B cell (primary cell): ENCODE results near the gene ACTRT3. TPM values are rescaled to one million over a fixed set of nuclear protein-coding genes. Genes with fewer than 3 reads are reported as not detected.

ENCODE experiments used
- ATAC-seq: fragments of 200-7000 bp; cut with Tn5 transposase; one replicate; pipeline ENCODE4 v1.10.0; 2021; ENCODE audit warnings: low read depth, mild to moderate bottlenecking, moderate number of reproducible peaks, moderate library complexity
- CTCF ChIA-PET: fragments of 350-600 bp; sonication (Branson Sonifier 250); formaldehyde crosslinking; loops from one replicate; lab custom pipeline; 2021; ENCODE audit warnings: antibody characterized with exemption, inconsistent platforms; lab: Charles Lee
- POLR2A ChIA-PET: fragments of 350-600 bp; sonication (Branson Sonifier 250); formaldehyde crosslinking; loops from one replicate; lab custom pipeline; 2021; ENCODE audit warnings: antibody characterized with exemption; lab: Charles Lee
- DNase-seq: peaks from one replicate; pipeline ENCODE4 v3.0.0; 2013
- H2AFZ ChIP-seq: 2 replicates; pipeline ENCODE4 v1.6.1; 2012; ENCODE audit warnings: mild to moderate bottlenecking, low read depth, low read length; ENCODE audit not compliant: insufficient read depth, poor library complexity, severe bottlenecking
- H3K27ac ChIP-seq, 2 donors: 1 replicate in 1 of 2; 2 replicates in 1 of 2; pipeline ENCODE4 v1.5.1; 2012 to 2013; ENCODE audit warnings: low read length in 2 of 2, mild to moderate bottlenecking in 2 of 2, moderate library complexity in 1 of 2
- H3K27me3 ChIP-seq, 4 experiments: fragments of 200-600 bp in 1 of 4; sonication (generic) in 1 of 4; replicated peaks in 1 of 4; 1 replicate in 2 of 4; 2 replicates in 2 of 4; pipeline versions ENCODE4 v1.6.1 to v1.7.0; 2013 to 2016; ENCODE audit warnings: low read length in 3 of 4, mild to moderate bottlenecking in 2 of 4, mixed read lengths in 1 of 4, moderate library complexity in 1 of 4; ENCODE audit not compliant: insufficient read depth in 4 of 4, control insufficient read depth in 3 of 4; ENCODE audit errors: control extremely low read depth in 1 of 4
- H3K36me3 ChIP-seq, 2 experiments: replicated peaks in 1 of 2; 1 replicate in 1 of 2; 2 replicates in 1 of 2; pipeline versions ENCODE4 v1.6.1 to v1.7.1; 2013; ENCODE audit warnings: low read length in 1 of 2; ENCODE audit not compliant: insufficient read depth in 2 of 2, control insufficient read depth in 1 of 2; ENCODE audit errors: control extremely low read depth in 1 of 2, extremely low read depth in 1 of 2
- H3K4me1 ChIP-seq, 2 donors: fragments of 200-600 bp in 1 of 2; sonication (generic) in 1 of 2; 1 replicate in 1 of 2; 2 replicates in 1 of 2; pipeline versions ENCODE4 v1.5.1 to v1.6.1; 2013 to 2017; ENCODE audit warnings: low read length in 2 of 2; ENCODE audit not compliant: control insufficient read depth in 2 of 2, insufficient read depth in 2 of 2
- H3K4me2 ChIP-seq: replicated peaks from 2 replicates; pipeline ENCODE3; 2012; ENCODE audit warnings: mild to moderate bottlenecking, low read depth, low read length; ENCODE audit not compliant: poor library complexity, severe bottlenecking
- H3K4me3 ChIP-seq, 5 experiments: fragments of 200-600 bp in 1 of 5; sonication (generic) in 1 of 5; 1 replicate in 3 of 5; 2 replicates in 2 of 5; pipeline versions ENCODE4 v1.5.1 to v1.7.0; 2011 to 2016; ENCODE audit warnings: low read length in 4 of 5, mild to moderate bottlenecking in 4 of 5, low read depth in 2 of 5, control low read depth in 1 of 5, moderate library complexity in 1 of 5; ENCODE audit not compliant: insufficient read depth in 1 of 5; ENCODE audit errors: control extremely low read depth in 1 of 5, extremely low read depth in 1 of 5
- H3K79me2 ChIP-seq: fragments of 200-600 bp; sonication (generic); one replicate; pipeline ENCODE4 v1.6.0; 2016; ENCODE audit warnings: low read length; ENCODE audit not compliant: control insufficient read depth, insufficient read depth
- H3K9ac ChIP-seq: fragments of 200-600 bp; sonication (generic); 2 replicates; pipeline ENCODE4 v1.6.1; 2017; ENCODE audit warnings: mild to moderate bottlenecking, low read length, moderate library complexity
- H3K9me3 ChIP-seq, 3 donors: one replicate each; pipeline versions ENCODE4 v1.6.1 to v1.7.1; 2013; ENCODE audit warnings: low read length in 2 of 3; ENCODE audit not compliant: control insufficient read depth in 2 of 3, insufficient read depth in 1 of 3; ENCODE audit errors: control extremely low read depth in 1 of 3
- H4K20me1 ChIP-seq: 2 replicates; pipeline ENCODE4 v1.6.0; 2012; ENCODE audit warnings: mild to moderate bottlenecking, low read length; ENCODE audit not compliant: insufficient read depth, control insufficient read depth, poor library complexity, severe bottlenecking
- H3K27ac Mint-ChIP-seq: one replicate; pipeline ENCODE4 v1.8.0; 2021; ENCODE audit warnings: mixed read lengths
- H3K27me3 Mint-ChIP-seq: one replicate; pipeline ENCODE4 v1.8.0; 2021; ENCODE audit warnings: mixed read lengths
- H3K4me1 Mint-ChIP-seq: one replicate; pipeline ENCODE4 v1.8.0; 2021; ENCODE audit warnings: mixed read lengths
- H3K4me3 Mint-ChIP-seq: one replicate; pipeline ENCODE4 v1.8.0; 2021; ENCODE audit warnings: mixed read lengths
- H3K9me3 Mint-ChIP-seq: one replicate; pipeline ENCODE4 v1.8.0; 2022; ENCODE audit warnings: mixed read lengths; ENCODE audit not compliant: insufficient read depth
- CTCF ChIP-seq: fragments of 200-600 bp; IDR thresholded peaks from one replicate; pipeline ENCODE4 v1.8.0; 2022; ENCODE audit warnings: antibody characterized with exemption, mild to moderate bottlenecking
- EZH2 ChIP-seq: IDR thresholded peaks from 2 replicates; pipeline ENCODE4 v1.6.1; 2012; ENCODE audit warnings: borderline replicate concordance, low read depth, mild to moderate bottlenecking, moderate library complexity, low read length; ENCODE audit not compliant: insufficient read depth, poor library complexity, severe bottlenecking
- WGBS: methylation state at CpG from one replicate; pipeline ENCODE4 v1.1.5; 2013; ENCODE audit warnings: missing lambda C conversion rate; ENCODE audit not compliant: insufficient coverage; 5-methylcytosine and 5-hydroxymethylcytosine counted together
- intact Hi-C: fragments of 100-400 bp; cut with micrococcal nuclease; formaldehyde crosslinking; loops from one replicate; pipeline ENCODE4 v1.10.0; 2022
- polyA plus RNA-seq: library from polyadenylated mRNA; depleted of rRNA; stranded (reverse); fragments of >200 nt; gene quantifications from 2 replicates; pipeline ENCODE4 v1.2.3, GENCODE V29; 2012
- total RNA-seq, 2 donors: library from RNA; stranded (reverse); fragments of 120-200 nt in 1 of 2; gene quantifications; 1 replicate in 1 of 2; 2 replicates in 1 of 2; pipeline versions ENCODE4 v1.2.3 to v1.2.4, GENCODE V29; 2013 to 2022

The ACTRT3 gene
- total and polyA plus RNA-seq, 2 donors (not counting 1 experiment from before 2014, with no cell fraction given) = 0.18 to 0.37 TPM

GRCh38 chr3:169758359-169758994 lies 10.9 kb downstream of the ACTRT3 start:
- Mint-ChIP-seq H3K27ac (no peak overlapping the region), H3K27me3 (peaks cover 5% of the 10 kb centered on the region), H3K9me3 (no peaks in the 10 kb centered on the region), H3K4me1 (peaks cover 8% of the 10 kb centered on the region), H3K4me3 (no peak overlapping the region)
- H3K36me3 ChIP-seq = no peaks in the 10 kb centered on the region
- intact Hi-C loops = no loop called here
- ATAC-seq (no peak), DNase-seq (no peak)
- no peak overlapping the region for H3K9ac ChIP-seq
- no peaks in the 10 kb centered on the region for H3K79me2 ChIP-seq
- H3K27me3 ChIP-seq = peaks cover 0 to 9% (median 4%) of the 10 kb centered on the region in 4 experiments
- H3K4me3 ChIP-seq = no peak overlapping the region
- no peaks in the 10 kb centered on the region for H4K20me1 ChIP-seq
- H3K4me2 ChIP-seq = no peak overlapping the region
- no CpG with 5 or more reads among the region's 5 CpGs for WGBS
- peaks cover 4 to 9% of the 10 kb centered on the region in 2 donors for H3K4me1 ChIP-seq
- CTCF ChIA-PET = no interaction called here
- H3K27ac ChIP-seq = no peak overlapping the region
- no peak overlapping the region for H2AFZ ChIP-seq
- peaks cover 0 to 4% (median 0%) of the 10 kb centered on the region in 3 donors for H3K9me3 ChIP-seq
- TF ChIP-seq EZH2 (no peak), CTCF (no peak)
- POLR2A ChIA-PET = no interaction called here

GRCh38 chr3:169755488-169755887 lies 13.9 kb downstream of the ACTRT3 start:
- TF ChIP-seq CTCF (no peak), EZH2 (no peak)
- DNase-seq = no peak
- no peaks in the 10 kb centered on the region for H3K9me3 Mint-ChIP-seq

More at GRCh38 chr3:169755488-169755887, 13.9 kb downstream of the ACTRT3 start:
- no CpG with 5 or more reads among the region's 2 CpGs for WGBS
- Mint-ChIP-seq H3K4me1 (peaks cover 8% of the 10 kb centered on the region), H3K4me3 (no peak overlapping the region), H3K27me3 (peaks cover 20% of the 10 kb centered on the region), H3K27ac (no peak overlapping the region)
- H4K20me1 ChIP-seq = no peaks in the 10 kb centered on the region
- no peak for ATAC-seq
- H3K9me3 ChIP-seq = no peaks in the 10 kb centered on the region
- no peaks in the 10 kb centered on the region for H3K79me2 ChIP-seq
- H2AFZ ChIP-seq = no peak overlapping the region
- no peak overlapping the region for H3K9ac ChIP-seq
- no peak overlapping the region for H3K4me2 ChIP-seq
- peaks cover 0 to 4% of the 10 kb centered on the region in 2 donors for H3K4me1 ChIP-seq
- peaks cover 0 to 23% (median 4%) of the 10 kb centered on the region in 4 experiments for H3K27me3 ChIP-seq
- no peaks in the 10 kb centered on the region for H3K36me3 ChIP-seq
- H3K27ac ChIP-seq = no peak overlapping the region
- ChIA-PET POLR2A (no interaction called here), CTCF (no interaction called here)
- no peak overlapping the region for H3K4me3 ChIP-seq
- intact Hi-C loops = no loop called here
